Panc1 (cell line): ENCODE results near the gene FSTL5. TPM values are rescaled to one million over a fixed set of nuclear protein-coding genes. Genes with fewer than 3 reads are reported as not detected.
"Not testable (repeated sequence)": the region's sequence is repeated elsewhere in the genome, so short reads cannot be mapped to it uniquely, and the experiment has no call there.

Source experiments
- ATAC-seq: fragments of 200-7000 bp; cut with Tn5 transposase; 2 replicates; pipeline ENCODE4 v1.9.1; 2020; ENCODE audit warnings: mild to moderate bottlenecking, moderate library complexity
- Bru-seq: library from RNA; stranded (reverse); fragments of 400-500 nt; gene quantifications from one replicate; lab custom pipeline; 2021; lab: Mats Ljungman, UMichigan
- BruChase-seq, 2 experiments: library from RNA; stranded (reverse); fragments of 400-500 nt; gene quantifications; one replicate each; lab custom pipeline; 2021; lab: Mats Ljungman, UMichigan
- BruUV-seq: library from RNA; stranded (reverse); fragments of 400-500 nt; replicated peaks from 2 replicates; lab custom pipeline; 2021; lab: Mats Ljungman, UMichigan
- CTCF ChIA-PET: fragments of 300-600 bp; sonication (Branson Sonifier 250); formaldehyde crosslinking; loops from one replicate; lab custom pipeline; 2022; ENCODE audit warnings: antibody characterized with exemption; lab: Charles Lee
- POLR2A ChIA-PET: fragments of 300-600 bp; sonication (Branson Sonifier 250); formaldehyde crosslinking; loops from one replicate; lab custom pipeline; 2022; ENCODE audit warnings: antibody characterized with exemption; lab: Charles Lee
- DNase-seq: peaks from one replicate; pipeline ENCODE4 v3.0.0-alpha.2; 2010; ENCODE audit warnings: low read depth, low spot score
- H3K27ac ChIP-seq: 2 replicates; pipeline ENCODE4 v1.5.1; 2011; ENCODE audit warnings: mild to moderate bottlenecking, low read length, inconsistent platforms
- H3K27me3 ChIP-seq: fragments of 200-500 bp; sonication (Bioruptor generic); 2 replicates; pipeline ENCODE4 v1.6.0; 2014; ENCODE audit warnings: low read length, inconsistent platforms; ENCODE audit not compliant: control insufficient read depth, insufficient read depth
- H3K36me3 ChIP-seq: fragments of 200-500 bp; sonication (Bioruptor generic); 2 replicates; pipeline ENCODE4 v1.5.1; 2014; ENCODE audit warnings: inconsistent platforms, mild to moderate bottlenecking, low read length, moderate library complexity; ENCODE audit not compliant: control insufficient read depth, insufficient read depth
- H3K4me1 ChIP-seq: 2 replicates; pipeline ENCODE4 v1.5.1; 2011; ENCODE audit warnings: inconsistent platforms, mild to moderate bottlenecking, low read length, moderate library complexity; ENCODE audit not compliant: control insufficient read depth, insufficient read depth
- H3K4me3 ChIP-seq, 2 experiments: 2 replicates each; pipeline ENCODE4 v1.5.1; 2011 to 2012; ENCODE audit warnings: low read depth in 2 of 2, low read length in 2 of 2, mild to moderate bottlenecking in 2 of 2, inconsistent platforms in 1 of 2, moderate library complexity in 1 of 2
- H3K9me3 ChIP-seq: fragments of 200-500 bp; sonication (Bioruptor generic); 2 replicates; pipeline ENCODE4 v1.5.1; 2014; ENCODE audit warnings: low read depth, mild to moderate bottlenecking, inconsistent platforms, low read length, moderate library complexity; ENCODE audit not compliant: control insufficient read depth, insufficient read depth
- CTCF ChIP-seq: fragments of 450-650 bp; IDR thresholded peaks from 2 replicates; pipeline ENCODE4 v1.5.1; 2017; ENCODE audit warnings: mild to moderate bottlenecking
- POLR2AphosphoS5 ChIP-seq: IDR thresholded peaks from 2 replicates; pipeline ENCODE4 v1.6.1; 2012; ENCODE audit warnings: mild to moderate bottlenecking, low read depth, low read length, moderate library complexity
- REST ChIP-seq, 2 experiments: IDR thresholded peaks; 2 replicates each; pipeline ENCODE4 v1.6.1; 2011 to 2012; ENCODE audit warnings: low read depth in 2 of 2, control low read depth in 1 of 2, low read length in 1 of 2, mild to moderate bottlenecking in 1 of 2, moderate library complexity in 1 of 2; ENCODE audit not compliant: insufficient read depth in 1 of 2
- SIN3A ChIP-seq: IDR thresholded peaks from 2 replicates; pipeline ENCODE4 v1.6.1; 2012; ENCODE audit warnings: low read depth, mild to moderate bottlenecking, low read length, moderate library complexity, borderline replicate concordance; ENCODE audit not compliant: insufficient read depth
- TCF7L2 ChIP-seq: IDR thresholded peaks from 2 replicates; pipeline ENCODE4 v1.6.1; 2011; ENCODE audit warnings: mild to moderate bottlenecking, low read depth, low read length, inconsistent platforms
- in situ Hi-C: cut with HindIII; loops from 2 replicates; pipeline ENCODE4 v1.10.0; 2016; ENCODE audit warnings: low sequenced_read_pairs, low pct_unique_long_range_greater_than_20kb
- intact Hi-C: fragments of 100-400 bp; cut with micrococcal nuclease; formaldehyde crosslinking; loops from one replicate; pipeline ENCODE4 v1.10.0; 2022; ENCODE audit not compliant: unreplicated experiment
- long read RNA-seq: library from polyadenylated mRNA; unstranded; transcript quantifications from one replicate; pipeline ENCODE4 v2.0.0, GENCODE V29; 2021; ENCODE audit not compliant: unreplicated experiment
- polyA plus RNA-seq: library from polyadenylated mRNA; unstranded; fragments of >200 nt; gene quantifications from one replicate; pipeline ENCODE4 v1.2.1, GENCODE V29; 2012; ENCODE audit warnings: missing spikeins; ENCODE audit not compliant: insufficient read length
- total RNA-seq: library from RNA; stranded (reverse); gene quantifications from one replicate; pipeline ENCODE4 v1.2.1, GENCODE V29; 2021; ENCODE audit not compliant: unreplicated experiment

FSTL5 gene
- total RNA-seq, result 0.67 TPM
- polyA plus RNA-seq, result 0.25 TPM
- Bru-seq, nascent RNA, result percentile 20 among the genes with signal in this experiment
- percentile 13 among the genes with signal in this experiment for BruChase-seq, experiment 1, labeled RNA remaining after a 2-hour chase
- BruChase-seq, experiment 2, labeled RNA remaining after a 6-hour chase, result percentile 12 among the genes with signal in this experiment
- long read RNA-seq, partial matches to known transcripts, result 0 of 2 reads
- long read RNA-seq, other reads (novel, unspliced or antisense), result 2 of 2 reads

GRCh38 chr4:162163892-162164759, at the start of gene FSTL5:
TSS of gene FSTL5 (minus strand) at chr4:162164000. CDS start at chr4:162111396, 52,604 bp downstream.
- in situ Hi-C loops, result no loop called here
- ChIA-PET POLR2A (no interaction called here), CTCF (no interaction called here)
- H3K36me3 ChIP-seq, result no peaks in the 10 kb centered on the region
- H3K27ac ChIP-seq, result no peak within 1 kb of the TSS
- peak; percentile 87 for ATAC-seq
- H3K4me1 ChIP-seq, result no peaks in the 10 kb centered on the region
- TF ChIP-seq REST (IDR thresholded peaks at IDR 0.05; ENCODE audit: insufficient read depth in 1 of 2, low read depth in 2 of 2, low read length in 1 of 2) (peak; percentile 89 to 95), SIN3A (no peak)
- DNase-seq, result no peak
- H3K9me3 ChIP-seq, result no peaks in the 10 kb centered on the region
- H3K27me3 ChIP-seq, result no peaks in the 10 kb centered on the region
- intact Hi-C loops, result loop anchor here (10.0 kb wide), 1 partner anchor 909 kb away; no protein-coding TSS in a partner anchor
- H3K4me3 ChIP-seq, result peak within 1 kb of the TSS; percentile 40 to 54
- BruUV-seq, result no TSS peak

GRCh38 chr4:162209706-162210105, 45.9 kb upstream of the FSTL5 start:
- in situ Hi-C loops, result no loop called here
- no peak for TF ChIP-seq POLR2AphosphoS5
- no peak for TF ChIP-seq SIN3A
- TF ChIP-seq TCF7L2, result no peak
- no peak for TF ChIP-seq CTCF
- no peak for TF ChIP-seq REST (IDR thresholded peaks at IDR 0.05; ENCODE audit: insufficient read depth in 1 of 2, low read depth in 2 of 2, low read length in 1 of 2)
- Histone ChIP-seq H3K9me3 (no peaks in the 10 kb centered on the region), H3K36me3 (no peaks in the 10 kb centered on the region), H3K27me3 (no peaks in the 10 kb centered on the region), H3K27ac (no peak overlapping the region), H3K4me1 (no peaks in the 10 kb centered on the region), H3K4me3 (no peak overlapping the region)
- CTCF ChIA-PET, result no interaction called here
- POLR2A ChIA-PET, result interaction anchor here (0.7 kb wide), 1 partner anchor 185 kb away, joined by 5 read pairs; no protein-coding TSS in a partner anchor
- ATAC-seq (no peak), DNase-seq (no peak)
- intact Hi-C loops, result no loop called here
- BruUV-seq, result no TSS peak

GRCh38 chr4:162203478-162203877, 39.7 kb upstream of the FSTL5 start:
- CTCF ChIA-PET, ATAC-seq, intact Hi-C loops: not testable (repeated sequence)

More at GRCh38 chr4:162203478-162203877, 39.7 kb upstream of the FSTL5 start:
- H3K27ac ChIP-seq, POLR2A ChIA-PET, BruUV-seq, H3K9me3 ChIP-seq, H3K27me3 ChIP-seq, H3K4me3 ChIP-seq, in situ Hi-C loops, H3K4me1 ChIP-seq, DNase-seq, H3K36me3 ChIP-seq: not testable (repeated sequence)
